AG09319 (cell line): ENCODE data around the gene PXK.
A peak's percentile ranks its signal among the peaks of the same experiment; 100 is the strongest.

Experiments used
- DNase-seq: peaks from one replicate; pipeline ENCODE4 v3.0.0-alpha.2; 2010; ENCODE audit warnings: low read depth; ENCODE audit errors: extremely low read depth
- TF ChIP-seq, protein P1 (sequence below): IDR thresholded peaks from 2 replicates; pipeline ENCODE4 v1.5.1; 2011; ENCODE audit warnings: low read depth, mild to moderate bottlenecking, inconsistent platforms, low read length, moderate library complexity

The PXK gene

DNA sequence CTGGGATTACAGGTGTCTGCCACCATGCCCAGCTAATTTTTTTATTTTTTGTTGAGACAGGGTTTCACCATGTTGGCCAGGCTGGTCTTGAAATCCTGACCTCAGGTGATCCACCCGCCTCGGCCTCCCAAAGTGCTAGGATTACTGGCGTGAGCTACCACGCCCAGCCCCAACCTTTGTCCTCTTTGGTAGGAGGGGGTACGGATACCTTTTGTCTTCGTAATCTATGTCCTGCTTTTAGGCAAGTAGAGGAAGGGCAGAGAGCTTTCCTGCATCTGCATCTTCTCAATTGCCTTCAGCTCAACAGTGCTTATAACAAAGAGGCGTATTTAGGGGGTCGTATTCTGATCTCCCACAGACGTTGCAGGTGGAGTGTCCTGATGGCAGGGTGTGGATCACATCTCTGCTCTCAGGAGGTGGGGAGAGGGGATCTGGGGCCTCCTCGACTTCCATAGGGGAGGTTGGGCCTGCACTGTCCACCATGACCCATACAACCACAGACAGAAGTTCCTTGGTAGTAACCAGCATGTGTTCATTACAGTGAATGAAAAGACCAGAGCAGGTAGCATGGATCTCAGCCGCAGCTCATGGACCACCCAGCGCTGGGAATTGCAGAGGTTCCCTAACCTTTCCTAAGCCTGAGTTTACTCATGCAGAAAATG, 137.8 kb downstream of the PXK start:
- no peak for DNase-seq
- TF ChIP-seq, protein P1, sequence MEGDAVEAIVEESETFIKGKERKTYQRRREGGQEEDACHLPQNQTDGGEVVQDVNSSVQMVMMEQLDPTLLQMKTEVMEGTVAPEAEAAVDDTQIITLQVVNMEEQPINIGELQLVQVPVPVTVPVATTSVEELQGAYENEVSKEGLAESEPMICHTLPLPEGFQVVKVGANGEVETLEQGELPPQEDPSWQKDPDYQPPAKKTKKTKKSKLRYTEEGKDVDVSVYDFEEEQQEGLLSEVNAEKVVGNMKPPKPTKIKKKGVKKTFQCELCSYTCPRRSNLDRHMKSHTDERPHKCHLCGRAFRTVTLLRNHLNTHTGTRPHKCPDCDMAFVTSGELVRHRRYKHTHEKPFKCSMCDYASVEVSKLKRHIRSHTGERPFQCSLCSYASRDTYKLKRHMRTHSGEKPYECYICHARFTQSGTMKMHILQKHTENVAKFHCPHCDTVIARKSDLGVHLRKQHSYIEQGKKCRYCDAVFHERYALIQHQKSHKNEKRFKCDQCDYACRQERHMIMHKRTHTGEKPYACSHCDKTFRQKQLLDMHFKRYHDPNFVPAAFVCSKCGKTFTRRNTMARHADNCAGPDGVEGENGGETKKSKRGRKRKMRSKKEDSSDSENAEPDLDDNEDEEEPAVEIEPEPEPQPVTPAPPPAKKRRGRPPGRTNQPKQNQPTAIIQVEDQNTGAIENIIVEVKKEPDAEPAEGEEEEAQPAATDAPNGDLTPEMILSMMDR, result no peak

DNA sequence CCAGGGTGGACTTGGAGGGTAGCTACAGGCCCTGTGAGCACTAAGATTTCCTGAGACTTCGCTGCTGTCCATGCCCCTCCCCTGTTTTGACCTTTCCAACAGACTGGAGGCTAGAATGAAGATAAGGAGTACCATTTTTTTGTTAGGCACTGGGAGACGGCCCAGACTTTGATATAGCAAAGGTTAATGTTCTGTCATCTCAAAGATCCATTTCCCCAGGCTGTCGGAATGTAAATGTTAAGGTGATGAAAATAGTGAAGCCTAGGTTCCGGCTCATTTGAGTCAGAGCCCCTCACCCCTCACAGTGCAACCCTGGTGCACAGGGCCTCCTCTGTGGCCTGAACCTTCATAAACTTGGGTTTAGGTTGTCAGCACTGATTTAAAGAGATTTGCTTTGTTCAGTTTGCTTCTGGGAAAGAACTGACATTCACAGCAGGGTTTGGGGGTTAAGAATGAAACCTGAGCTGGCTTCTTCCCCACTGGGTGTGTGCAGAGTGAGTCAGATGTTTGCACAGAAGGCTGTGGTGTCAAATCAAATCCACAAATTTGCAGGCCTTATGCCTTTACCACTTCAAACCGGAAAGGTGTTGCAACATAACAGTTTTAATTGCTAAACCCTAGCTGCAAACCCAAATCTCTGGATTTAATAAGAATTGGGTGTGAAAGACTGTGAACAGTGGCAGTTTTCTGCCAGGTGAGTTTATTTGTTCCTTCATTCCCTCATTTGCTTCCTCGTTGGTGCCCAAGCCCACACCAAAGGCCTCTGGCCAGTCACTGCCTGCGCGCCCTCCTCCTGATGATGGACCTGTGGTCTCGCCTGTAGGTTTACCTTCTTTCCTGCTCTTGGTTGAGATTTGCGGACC, 138.6 kb downstream of the PXK start:
- peak; percentile 57 for DNase-seq
- TF ChIP-seq, protein P1, result no peak

DNA sequence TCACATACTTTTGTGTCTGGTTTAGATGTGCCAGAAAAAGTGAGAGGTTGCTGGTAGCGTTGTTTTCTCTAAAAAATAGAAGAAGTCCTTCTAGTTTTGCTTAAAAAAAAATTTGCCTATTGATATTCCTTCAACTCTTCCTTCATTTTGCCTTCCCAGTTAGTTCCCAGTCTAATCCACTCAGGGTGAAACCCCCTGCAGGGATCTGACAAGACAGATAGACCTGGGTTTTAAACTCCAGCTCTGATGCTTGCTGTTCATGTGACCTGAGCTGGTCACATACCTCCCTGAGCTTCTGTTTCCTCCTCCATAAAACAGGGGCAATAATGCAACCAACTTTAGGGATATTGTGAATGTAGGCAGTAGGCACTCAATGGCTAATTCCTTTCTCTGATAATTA, 140.6 kb downstream of the PXK start:
- no peak for DNase-seq

DNA sequence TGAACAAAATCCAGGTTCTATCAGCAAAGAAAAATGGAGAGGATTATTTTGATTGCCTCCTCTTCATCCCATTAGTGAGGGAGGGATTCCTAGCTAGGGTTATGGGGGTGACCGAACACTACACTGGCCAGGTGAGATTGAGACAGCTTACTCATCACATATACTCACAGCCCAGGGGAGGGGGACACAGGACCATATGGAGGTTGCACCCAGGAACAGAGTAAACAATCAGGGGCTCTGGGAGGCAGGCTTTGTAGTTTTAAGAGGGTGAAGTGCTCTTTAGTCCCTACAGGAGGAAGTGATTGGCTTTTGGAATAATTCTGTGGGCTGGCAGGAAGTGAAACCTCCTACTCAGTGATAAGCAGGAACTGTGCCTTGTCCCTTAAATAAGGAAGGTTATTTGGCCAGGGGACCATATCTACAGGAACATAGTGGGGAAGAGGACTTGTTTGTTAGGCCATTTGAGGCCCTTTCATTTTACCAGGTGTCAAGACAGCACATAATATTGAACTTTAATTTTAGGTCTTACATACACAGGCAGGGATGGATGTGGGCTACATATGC, 141.7 kb downstream of the PXK start:
- TF ChIP-seq, protein P1, result no peak

More for the DNA sequence above, 140.6 kb downstream of the PXK start:
- TF ChIP-seq, protein P1, result no peak

DNA sequence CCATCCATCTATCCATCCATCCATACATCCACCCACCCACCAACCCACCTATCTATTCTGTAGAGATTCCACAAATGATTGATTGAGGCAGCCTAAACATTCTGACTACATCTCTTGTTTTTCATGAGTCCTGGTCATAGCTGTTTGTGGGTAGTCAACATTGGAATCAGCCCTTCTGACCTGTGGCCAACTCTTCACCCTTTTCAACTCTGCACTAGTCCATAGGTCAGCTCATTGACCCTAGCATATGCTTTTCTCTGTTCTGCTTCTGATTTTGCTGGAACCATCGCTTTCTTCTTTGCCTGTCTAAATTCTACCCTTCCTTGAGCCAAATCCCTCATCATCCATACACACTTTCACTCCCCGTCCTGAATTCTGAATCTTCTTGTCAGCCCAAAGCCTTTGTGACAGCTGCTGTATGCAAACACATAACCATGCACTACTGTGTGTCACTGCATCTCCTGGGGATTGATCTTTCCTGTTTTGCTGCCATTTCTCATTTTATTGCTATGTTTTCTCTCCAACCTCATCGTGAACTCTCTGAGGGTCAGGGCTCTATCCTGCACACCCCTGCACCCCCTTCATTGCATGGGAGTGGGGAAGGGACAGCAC, 142.4 kb downstream of the PXK start:
- DNase-seq, result no peak
- TF ChIP-seq, protein P1, result no peak

More for the DNA sequence above, 141.7 kb downstream of the PXK start:
- DNase-seq, result no peak
